Endothelial cell of umbilical vein (primary cell): ENCODE data around the gene BCAS3. TPM values are rescaled to one million over a fixed set of nuclear protein-coding genes. Genes with fewer than 3 reads are reported as not detected.

Source experiments
- BruUV-seq: library from RNA; stranded (reverse); fragments of 400-500 nt; replicated peaks from 2 replicates; lab custom pipeline; 2021; lab: Mats Ljungman, UMichigan
- CTCF ChIA-PET: fragments of 300-600, 350-600 bp; sonication (Branson Sonifier 250); formaldehyde crosslinking; loops from one replicate; lab custom pipeline; 2021; ENCODE audit warnings: antibody characterized with exemption, inconsistent platforms; lab: Charles Lee
- POLR2A ChIA-PET: fragments of 300-600, 350-600 bp; sonication (Branson Sonifier 250); formaldehyde crosslinking; loops from one replicate; lab custom pipeline; 2021; ENCODE audit warnings: antibody characterized with exemption, inconsistent platforms; lab: Charles Lee
- DNase-seq: peaks from one replicate; pipeline ENCODE4 v3.0.0-alpha.2; 2011; ENCODE audit warnings: low read depth, low spot score
- FAIRE-seq: peaks from 2 replicates; lab custom pipeline; 2011; peaks lifted over from hg19 to GRCh38; lab: Jason Lieb, UNC
- H2AFZ ChIP-seq: 2 replicates; pipeline ENCODE4 v1.6.0; 2012; ENCODE audit warnings: low read depth, low read length, control low read depth, inconsistent platforms
- H3K27ac ChIP-seq: 2 replicates; pipeline ENCODE4 v1.5.1; 2011; ENCODE audit warnings: low read depth, mild to moderate bottlenecking, control low read depth, low read length, moderate library complexity; ENCODE audit not compliant: insufficient read depth
- H3K27me3 ChIP-seq, 2 experiments: 2 replicates each; pipeline versions ENCODE4 v1.6.0 to v1.6.1; 2011; ENCODE audit warnings: low read length in 2 of 2, mixed read lengths in 1 of 2; ENCODE audit not compliant: control insufficient read depth in 2 of 2, insufficient read depth in 2 of 2
- H3K36me3 ChIP-seq, 2 experiments: 2 replicates in 1 of 2; 3 replicates in 1 of 2; pipeline ENCODE4 v1.5.1; 2011; ENCODE audit warnings: low read length in 2 of 2, mild to moderate bottlenecking in 1 of 2, moderate library complexity in 1 of 2; ENCODE audit not compliant: control insufficient read depth in 2 of 2, insufficient read depth in 2 of 2; ENCODE audit errors: extremely low read depth in 1 of 2
- H3K4me1 ChIP-seq: 3 replicates; pipeline ENCODE4 v1.5.1; 2011; ENCODE audit warnings: mild to moderate bottlenecking, low read length; ENCODE audit not compliant: control insufficient read depth, insufficient read depth; ENCODE audit errors: extremely low read depth
- H3K4me2 ChIP-seq: 2 replicates; pipeline ENCODE4 v1.6.1; 2011; ENCODE audit warnings: low read length, control low read depth, mixed read lengths; ENCODE audit not compliant: insufficient read depth
- H3K4me3 ChIP-seq, 3 experiments: fragments of 200-600 bp in 1 of 3; sonication (generic), shearing (Covaris generic) in 1 of 3; replicated peaks in 1 of 3; 2 replicates each; pipeline ENCODE4 v1.5.1; 2011 to 2016; ENCODE audit warnings: control low read depth in 3 of 3, low read length in 3 of 3, mild to moderate bottlenecking in 2 of 3, inconsistent platforms in 1 of 3, low read depth in 1 of 3, moderate library complexity in 1 of 3; ENCODE audit not compliant: insufficient read depth in 1 of 3
- H3K79me2 ChIP-seq: 2 replicates; pipeline ENCODE4 v1.6.0; 2012; ENCODE audit warnings: low read length, inconsistent platforms; ENCODE audit not compliant: control insufficient read depth, insufficient read depth
- H3K9ac ChIP-seq: replicated peaks from 2 replicates; pipeline ENCODE3; 2011; ENCODE audit warnings: low read length, control low read depth; ENCODE audit not compliant: insufficient read depth; ENCODE audit errors: extremely low read depth
- H3K9me1 ChIP-seq: replicated peaks from 3 replicates; pipeline ENCODE4 v1.6.0; 2011; ENCODE audit warnings: mild to moderate bottlenecking, low read length; ENCODE audit not compliant: control insufficient read depth, insufficient read depth; ENCODE audit errors: extremely low read depth
- H3K9me3 ChIP-seq: replicated peaks from 2 replicates; pipeline ENCODE4 v1.5.1; 2012; ENCODE audit warnings: low read length, inconsistent platforms; ENCODE audit not compliant: control insufficient read depth, insufficient read depth
- H4K20me1 ChIP-seq: replicated peaks from 2 replicates; pipeline ENCODE3; 2011; ENCODE audit warnings: mild to moderate bottlenecking, low read length; ENCODE audit not compliant: control insufficient read depth, insufficient read depth; ENCODE audit errors: extremely low read depth
- GATA2 ChIP-seq: IDR thresholded peaks from 2 replicates; pipeline ENCODE4 v1.7.0; 2011; ENCODE audit warnings: low read depth, mild to moderate bottlenecking, moderate library complexity, mixed read lengths, low read length; ENCODE audit not compliant: insufficient read length, insufficient read depth
- JUN ChIP-seq: IDR thresholded peaks from 2 replicates; pipeline ENCODE4 v1.6.1; 2011; ENCODE audit warnings: borderline replicate concordance, low read depth; ENCODE audit not compliant: insufficient read length, insufficient read depth
- MYC ChIP-seq: IDR thresholded peaks from one replicate; pipeline ENCODE4 v1.6.1; 2011; ENCODE audit warnings: mild to moderate bottlenecking, low read depth, low read length
- POLR2A ChIP-seq: IDR thresholded peaks from 2 replicates; pipeline ENCODE4 v1.6.1; 2012; ENCODE audit warnings: low read depth, mild to moderate bottlenecking, control low read depth, low read length
- dilution Hi-C: fragments of 300-500 bp; cut with MboI; formaldehyde crosslinking; loops from one replicate; pipeline ENCODE4 v1.15.0; 2019; ENCODE audit warnings: low sequenced_read_pairs; ENCODE audit not compliant: extremely low pct_ligation_motif_present
- intact Hi-C: fragments of 100-400 bp; cut with micrococcal nuclease; formaldehyde crosslinking; loops from one replicate; pipeline ENCODE4 v1.10.0; 2022
- polyA plus RNA-seq, 4 experiments: library from polyadenylated mRNA; depleted of rRNA in 3 of 4; stranded (reverse) in 3 of 4; unstranded in 1 of 4; fragments of >200 nt; gene quantifications; 2 replicates each; pipeline versions ENCODE4 v1.2.1 to v1.2.3, GENCODE V29; 2011 to 2012; ENCODE audit warnings: missing spikeins in 1 of 4
- total RNA-seq: library from RNA; stranded (reverse); gene quantifications from 2 replicates; pipeline ENCODE4 v1.2.3, GENCODE V29; 2021
- TF ChIP-seq, protein P1 (sequence below): IDR thresholded peaks from 2 replicates; pipeline ENCODE4 v1.6.1; 2011; ENCODE audit not compliant: insufficient read depth, insufficient read length
- TF ChIP-seq, protein P2 (sequence below), 2 donors: IDR thresholded peaks; 1 replicate in 1 of 2; 2 replicates in 1 of 2; pipeline ENCODE4 v1.5.1; 2011; ENCODE audit warnings: low read length in 2 of 2, mild to moderate bottlenecking in 2 of 2, moderate library complexity in 2 of 2, control low read depth in 1 of 2, inconsistent platforms in 1 of 2, low read depth in 1 of 2; ENCODE audit not compliant: insufficient read depth in 1 of 2; ENCODE audit errors: extremely low read depth in 1 of 2

BCAS3 gene
- total and polyA plus RNA-seq, 2 donors (not counting 3 experiments of a cell fraction or from before 2014, with no cell fraction given): 8.2 to 16.0 TPM

DNA sequence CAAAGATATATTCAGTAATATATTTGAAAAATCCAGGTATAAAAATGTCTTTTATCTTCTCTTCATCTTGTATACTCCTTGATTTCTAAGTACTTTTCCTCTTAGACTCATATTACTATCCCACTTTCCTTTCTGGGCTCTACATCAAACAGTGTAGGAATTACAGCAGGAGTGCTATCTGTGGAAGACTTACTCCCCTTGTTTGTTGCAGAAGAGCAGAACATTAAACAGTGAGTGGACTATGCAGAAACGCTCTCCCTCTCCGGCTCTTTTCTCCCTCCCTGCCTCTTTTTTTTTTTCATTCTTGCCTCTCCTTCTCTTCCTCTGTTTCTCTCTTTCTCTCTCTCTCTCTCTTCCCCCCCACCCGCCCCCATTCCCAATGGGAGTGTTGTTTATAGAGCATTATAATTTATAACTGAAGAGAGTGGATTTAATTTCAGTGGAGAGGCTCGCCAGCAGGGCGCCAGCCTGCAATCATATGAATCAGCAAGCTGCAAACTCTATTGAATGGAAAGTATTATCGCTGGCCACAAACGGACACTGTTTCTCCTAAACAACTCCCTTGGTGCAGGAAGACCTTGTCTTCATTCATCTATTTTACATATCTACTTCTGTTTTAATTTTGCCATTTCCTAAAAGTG, 479.7 kb downstream of the BCAS3 start:
- dilution Hi-C loops: no loop called here

More for the DNA sequence above, 479.7 kb downstream of the BCAS3 start:
- no peak overlapping the region for H3K4me2 ChIP-seq
- DNase-seq (no peak), FAIRE-seq (no peak)
- no peaks in the 10 kb centered on the region for H3K4me1 ChIP-seq
- no peak overlapping the region for H2AFZ ChIP-seq
- ChIA-PET POLR2A (no interaction called here), CTCF (no interaction called here)
- no peak overlapping the region for H3K9ac ChIP-seq
- TF ChIP-seq MYC (no peak), JUN (no peak), POLR2A (no peak), GATA2 (no peak)
- TF ChIP-seq, protein P1, sequence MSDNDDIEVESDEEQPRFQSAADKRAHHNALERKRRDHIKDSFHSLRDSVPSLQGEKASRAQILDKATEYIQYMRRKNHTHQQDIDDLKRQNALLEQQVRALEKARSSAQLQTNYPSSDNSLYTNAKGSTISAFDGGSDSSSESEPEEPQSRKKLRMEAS: no peak
- TF ChIP-seq, protein P2, sequence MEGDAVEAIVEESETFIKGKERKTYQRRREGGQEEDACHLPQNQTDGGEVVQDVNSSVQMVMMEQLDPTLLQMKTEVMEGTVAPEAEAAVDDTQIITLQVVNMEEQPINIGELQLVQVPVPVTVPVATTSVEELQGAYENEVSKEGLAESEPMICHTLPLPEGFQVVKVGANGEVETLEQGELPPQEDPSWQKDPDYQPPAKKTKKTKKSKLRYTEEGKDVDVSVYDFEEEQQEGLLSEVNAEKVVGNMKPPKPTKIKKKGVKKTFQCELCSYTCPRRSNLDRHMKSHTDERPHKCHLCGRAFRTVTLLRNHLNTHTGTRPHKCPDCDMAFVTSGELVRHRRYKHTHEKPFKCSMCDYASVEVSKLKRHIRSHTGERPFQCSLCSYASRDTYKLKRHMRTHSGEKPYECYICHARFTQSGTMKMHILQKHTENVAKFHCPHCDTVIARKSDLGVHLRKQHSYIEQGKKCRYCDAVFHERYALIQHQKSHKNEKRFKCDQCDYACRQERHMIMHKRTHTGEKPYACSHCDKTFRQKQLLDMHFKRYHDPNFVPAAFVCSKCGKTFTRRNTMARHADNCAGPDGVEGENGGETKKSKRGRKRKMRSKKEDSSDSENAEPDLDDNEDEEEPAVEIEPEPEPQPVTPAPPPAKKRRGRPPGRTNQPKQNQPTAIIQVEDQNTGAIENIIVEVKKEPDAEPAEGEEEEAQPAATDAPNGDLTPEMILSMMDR (IDR thresholded peaks at IDR 0.05; ENCODE audit: extremely low read depth in 1 of 2, insufficient read depth in 1 of 2, low read depth in 1 of 2, low read length in 2 of 2): no peak
- no peaks in the 10 kb centered on the region for H3K9me3 ChIP-seq
- H3K27ac ChIP-seq: no peak overlapping the region
- H4K20me1 ChIP-seq: no peaks in the 10 kb centered on the region
- no peaks in the 10 kb centered on the region for H3K79me2 ChIP-seq
- no TSS peak for BruUV-seq
- H3K9me1 ChIP-seq: no peaks in the 10 kb centered on the region
- intact Hi-C loops: no loop called here
- no peaks in the 10 kb centered on the region for H3K36me3 ChIP-seq
- H3K4me3 ChIP-seq: no peak overlapping the region
- H3K27me3 ChIP-seq: no peaks in the 10 kb centered on the region
